Sigmoid colon (tissue), 7 donors: ENCODE measurements around the gene TMEM53. TPM values are rescaled to one million over a fixed set of nuclear protein-coding genes. Genes with fewer than 3 reads are reported as not detected.

Experiments used
- DNase-seq: peaks from one replicate; pipeline ENCODE4 v3.0.0-alpha.2; 2019
- H3K27ac ChIP-seq, 4 donors: fragments of 200-600 bp; sonication (generic); one replicate each; pipeline ENCODE4 v1.5.1; 2016 to 2019; ENCODE audit warnings: mild to moderate bottlenecking in 1 of 4
- H3K27me3 ChIP-seq, 3 donors: fragments of 200-600 bp; sonication (generic); one replicate each; pipeline ENCODE4 v1.5.1; 2019; ENCODE audit warnings: mild to moderate bottlenecking in 1 of 3
- H3K36me3 ChIP-seq, 4 donors: fragments of 200-600 bp; sonication (generic); one replicate each; pipeline ENCODE4 v1.5.1; 2016 to 2019
- H3K4me1 ChIP-seq, 4 donors: fragments of 200-600 bp; sonication (generic); one replicate each; pipeline ENCODE4 v1.5.1; 2017 to 2019
- H3K4me3 ChIP-seq, 4 donors: fragments of 200-600 bp; sonication (generic); one replicate each; pipeline ENCODE4 v1.5.1; 2017 to 2019; ENCODE audit warnings: mild to moderate bottlenecking in 2 of 4, moderate library complexity in 1 of 4
- H3K9me3 ChIP-seq, 4 donors: fragments of 200-600 bp in 3 of 4; sonication (generic) in 3 of 4; one replicate each; pipeline versions ENCODE4 v1.5.1 to v1.6.1; 2013 to 2019
- CTCF ChIP-seq, 4 experiments: fragments of 450-650 bp in 3 of 4; fragments of 200-600 bp in 1 of 4; IDR thresholded peaks; one replicate each; pipeline ENCODE4 v1.5.1; 2016 to 2019; ENCODE audit warnings: antibody characterized with exemption in 4 of 4, mild to moderate bottlenecking in 3 of 4, moderate library complexity in 2 of 4
- EP300 ChIP-seq, 4 donors: sonication (generic); formaldehyde crosslinking; IDR thresholded peaks; one replicate each; pipeline ENCODE4 v1.6.1; 2017; ENCODE audit warnings: antibody characterized with exemption in 4 of 4
- POLR2A ChIP-seq, 2 donors: fragments of 450-650 bp; IDR thresholded peaks; one replicate each; pipeline ENCODE4 v1.6.1; 2016; ENCODE audit warnings: antibody characterized with exemption in 2 of 2, mild to moderate bottlenecking in 2 of 2, moderate library complexity in 2 of 2
- POLR2AphosphoS5 ChIP-seq, 4 donors: sonication (generic); formaldehyde crosslinking; IDR thresholded peaks; one replicate each; pipeline ENCODE4 v1.6.1; 2017; ENCODE audit warnings: antibody characterized with exemption in 4 of 4
- WGBS, 2 donors: extraction: QIAGEN DNeasy Blood & Tissue Kit; methylation state at CpG; one replicate each; pipeline ENCODE4 v1.1.7; 2013; 5-methylcytosine and 5-hydroxymethylcytosine counted together
- intact Hi-C: fragments of 100-400 bp; cut with DNase I; formaldehyde crosslinking; loops from one replicate; pipeline ENCODE4 v1.15.1; 2023
- polyA plus RNA-seq, 3 donors: library from polyadenylated mRNA; stranded (reverse); fragments of 200-250 nt; gene quantifications; one replicate each; pipeline ENCODE4 v1.2.3, GENCODE V29; 2013
- total RNA-seq, 4 donors: library from RNA; depleted of rRNA; stranded (reverse); fragments of >200 nt; gene quantifications; one replicate each; pipeline ENCODE4 v1.1.0, GENCODE V29; 2016
- donor health status: healthy with polysubstance abuse.
- donor health status: Bipolar disorder and iron deficiency.
- donor health status: healthy.

Gene TMEM53
- total and polyA plus RNA-seq, 7 donors, result 1.7 to 29.7 (median 5.6) TPM

- Histone ChIP-seq H3K27me3 (no peaks in the 10 kb centered on the region), H3K4me1 (peaks cover 0 to 36% (median 20%) of the 10 kb centered on the region in 4 donors), H3K4me3 (no peak overlapping the region), H3K36me3 (peaks cover 19 to 61% (median 34%) of the 10 kb centered on the region in 4 donors), H3K27ac (peak overlapping the region in 3 of 4 donors; percentile 49 to 61 (median 52)), H3K9me3 (no peaks in the 10 kb centered on the region)
- intact Hi-C loops, result loop anchor here (10.0 kb wide), 1 partner anchor 435 kb away; the partner anchor contains the start of gene DMAP1
- TF ChIP-seq POLR2A (IDR thresholded peaks at IDR 0.05) (no peak), CTCF (IDR thresholded peaks at IDR 0.05) (no peak), POLR2AphosphoS5 (IDR thresholded peaks at IDR 0.05) (no peak), EP300 (IDR thresholded peaks at IDR 0.05) (no peak)
- WGBS, 2 donors, result 74 to 82% methylated on average over 23 of the region's 23 CpGs
- no peak for DNase-seq
These were observed 24.0 kb downstream of the TMEM53 start for GRCh38 chr1:44650159-44650831.

GRCh38 chr1:44649788-44650158 is 24.5 kb downstream of the TMEM53 start:
- Histone ChIP-seq H3K27me3 (no peaks in the 10 kb centered on the region), H3K9me3 (no peaks in the 10 kb centered on the region), H3K36me3 (peaks cover 19 to 64% (median 37%) of the 10 kb centered on the region in 4 donors), H3K27ac (peak overlapping the region in 3 of 4 donors; percentile 49 to 61 (median 52)), H3K4me3 (no peak overlapping the region), H3K4me1 (peaks cover 0 to 42% (median 25%) of the 10 kb centered on the region in 4 donors)
- intact Hi-C loops, result loop anchor here (10.0 kb wide), 1 partner anchor 435 kb away; the partner anchor contains the start of gene DMAP1
- 92 to 93% methylated on average over 13 of the region's 13 CpGs for WGBS, 2 donors
- DNase-seq, result no peak
- TF ChIP-seq POLR2AphosphoS5 (IDR thresholded peaks at IDR 0.05), result no peak
- no peak for TF ChIP-seq POLR2A (IDR thresholded peaks at IDR 0.05)
- no peak for TF ChIP-seq CTCF (IDR thresholded peaks at IDR 0.05)
- no peak for TF ChIP-seq EP300 (IDR thresholded peaks at IDR 0.05)

GRCh38 chr1:44648529-44649250 is 25.6 kb downstream of the TMEM53 start:
- intact Hi-C loops, result no loop called here
- TF ChIP-seq CTCF (IDR thresholded peaks at IDR 0.05) (no peak), POLR2A (IDR thresholded peaks at IDR 0.05) (no peak), EP300 (IDR thresholded peaks at IDR 0.05) (no peak), POLR2AphosphoS5 (IDR thresholded peaks at IDR 0.05) (no peak)

GRCh38 chr1:44647896-44648295 is 26.4 kb downstream of the TMEM53 start:
- peaks cover 19 to 74% (median 38%) of the 10 kb centered on the region in 4 donors for H3K36me3 ChIP-seq
- no peak overlapping the region for H3K4me3 ChIP-seq
- no peak for DNase-seq
- H3K4me1 ChIP-seq, result peaks cover 0 to 60% (median 44%) of the 10 kb centered on the region in 4 donors
- intact Hi-C loops, result loop anchor here (2.0 kb wide), 1 partner anchor 31 kb away; no protein-coding TSS in a partner anchor
- no peaks in the 10 kb centered on the region for H3K27me3 ChIP-seq
- TF ChIP-seq EP300 (IDR thresholded peaks at IDR 0.05) (no peak), POLR2AphosphoS5 (IDR thresholded peaks at IDR 0.05) (no peak), CTCF (IDR thresholded peaks at IDR 0.05) (no peak), POLR2A (IDR thresholded peaks at IDR 0.05) (no peak)
- WGBS, 2 donors, result 72 to 81% methylated on average over 2 of the region's 2 CpGs
- no peaks in the 10 kb centered on the region for H3K9me3 ChIP-seq
- H3K27ac ChIP-seq, result peak overlapping the region in 3 of 4 donors; percentile 86 to 92 (median 90)

More at GRCh38 chr1:44648529-44649250, 25.6 kb downstream of the TMEM53 start:
- 68 to 89% methylated on average over 13 of the region's 13 CpGs for WGBS, 2 donors
- peak overlapping the region in 2 of 4 donors; percentile 61 to 92 for H3K27ac ChIP-seq
- H3K27me3 ChIP-seq, result no peaks in the 10 kb centered on the region
- H3K4me3 ChIP-seq, result no peak overlapping the region
- H3K36me3 ChIP-seq, result peaks cover 19 to 67% (median 38%) of the 10 kb centered on the region in 4 donors
- H3K9me3 ChIP-seq, result no peaks in the 10 kb centered on the region
- no peak for DNase-seq
- peaks cover 0 to 52% (median 36%) of the 10 kb centered on the region in 4 donors for H3K4me1 ChIP-seq
